GM19438 (cell line): ENCODE measurements around the gene TEX44.
A peak's percentile ranks its signal among the peaks of the same experiment; 100 is the strongest.

Source experiments
- ATAC-seq: cut with Tn5 transposase; IDR thresholded peaks from one replicate; pipeline ENCODE4 v1.9.1; 2021; ENCODE audit warnings: low read depth; ENCODE audit not compliant: unreplicated experiment

TEX44 gene

GRCh38 chr2:231627384-231628120, 34.9 kb downstream of the TEX44 start:
- ATAC-seq, result no peak

DNA sequence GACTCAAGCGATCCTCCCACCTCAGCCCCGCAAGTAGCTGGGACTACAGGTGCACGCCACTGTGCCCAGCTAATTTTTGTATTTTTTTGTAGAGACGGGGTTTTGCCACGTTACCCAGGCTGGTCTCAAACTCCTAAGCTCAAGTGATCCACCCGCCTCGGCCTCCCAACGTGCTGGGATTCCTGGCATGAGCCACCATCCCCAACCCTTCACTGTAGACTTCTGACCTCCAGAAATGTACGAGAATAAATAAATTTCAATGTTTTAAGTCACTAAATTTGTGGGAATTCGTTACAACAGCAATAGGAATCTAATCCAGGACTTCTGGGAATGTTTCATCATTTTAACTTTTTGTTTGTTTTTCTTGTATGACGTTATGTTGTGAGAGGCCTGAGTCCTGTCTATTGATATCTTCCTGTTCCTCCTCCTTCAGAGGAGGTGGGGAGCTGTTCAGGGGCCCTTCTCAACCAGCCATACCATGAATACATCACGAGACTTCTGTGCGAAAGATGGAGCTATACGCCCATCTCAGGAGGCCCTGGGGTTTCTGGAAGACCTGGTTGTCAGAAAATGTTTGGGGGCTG, 40.0 kb downstream of the TEX44 start:
- ATAC-seq, result no peak

GRCh38 chr2:231633241-231633976, 40.7 kb downstream of the TEX44 start:
- ATAC-seq, result no peak

GRCh38 chr2:231634412-231634811, 41.7 kb downstream of the TEX44 start:
- no peak for ATAC-seq

DNA sequence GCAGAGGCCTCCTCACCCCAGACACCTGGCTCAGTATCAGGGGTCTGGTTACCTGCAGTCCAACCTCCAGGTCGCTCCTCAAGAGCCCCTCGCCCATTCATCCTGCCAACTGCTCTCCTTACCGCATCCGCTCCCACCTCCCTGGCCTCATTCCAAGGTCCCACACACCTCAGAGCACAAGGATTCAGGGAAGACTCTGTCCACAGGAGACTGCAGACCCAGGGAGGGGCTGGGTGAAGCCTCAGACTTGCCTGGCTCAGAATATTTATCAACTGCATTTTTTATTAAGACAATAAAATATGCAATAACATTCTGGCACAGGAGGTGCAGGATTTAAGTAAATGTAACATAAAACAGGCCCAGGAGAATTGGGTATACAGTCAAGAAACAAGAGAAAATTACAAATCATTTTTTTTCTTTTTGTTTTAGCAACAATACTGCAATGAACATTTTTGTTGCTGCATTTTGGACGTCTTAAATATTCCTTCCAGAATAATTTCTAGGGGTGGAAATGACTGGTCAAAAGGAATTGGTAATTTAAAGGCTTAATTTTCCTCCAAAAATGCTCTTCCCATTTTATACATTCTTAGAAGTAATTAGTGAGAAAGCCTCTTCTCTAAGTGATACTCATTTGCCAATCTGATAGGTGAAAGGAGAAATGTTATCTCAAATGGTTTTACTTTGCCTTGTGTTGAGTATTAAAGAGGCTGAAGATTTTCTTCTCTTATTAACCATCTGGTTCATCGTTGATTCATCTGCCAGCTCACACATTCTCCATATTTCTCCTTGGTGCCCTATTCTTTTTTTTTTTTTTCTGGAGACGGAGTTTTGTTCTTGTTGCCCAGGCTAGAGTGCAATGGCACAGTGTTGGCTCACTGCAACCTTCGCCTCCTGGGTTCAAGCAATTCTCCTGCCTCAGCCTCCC, 42.5 kb downstream of the TEX44 start:
- no peak for ATAC-seq

DNA sequence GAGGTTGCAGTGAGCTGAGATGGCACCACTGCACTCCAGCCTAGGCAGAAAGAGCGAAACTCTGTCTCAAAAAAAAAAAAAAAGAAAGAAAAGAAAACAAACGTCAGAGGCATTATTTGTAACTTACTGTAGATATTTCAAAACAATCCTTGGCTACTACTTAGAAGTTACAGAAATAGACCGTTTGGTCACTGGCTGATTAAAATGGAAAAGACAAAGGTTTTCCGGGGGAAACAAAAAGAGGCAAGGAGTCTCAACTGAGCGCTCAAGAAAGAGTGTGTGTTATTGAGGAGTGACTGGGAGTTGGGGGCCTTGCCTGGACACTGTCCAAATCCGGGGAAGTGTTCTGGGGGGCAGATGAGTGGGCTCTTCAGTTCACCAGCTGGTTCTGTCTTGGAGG, 47.6 kb downstream of the TEX44 start:
- no peak for ATAC-seq

GRCh38 chr2:231640641-231641111, 48.0 kb downstream of the TEX44 start:
- no peak for ATAC-seq

DNA sequence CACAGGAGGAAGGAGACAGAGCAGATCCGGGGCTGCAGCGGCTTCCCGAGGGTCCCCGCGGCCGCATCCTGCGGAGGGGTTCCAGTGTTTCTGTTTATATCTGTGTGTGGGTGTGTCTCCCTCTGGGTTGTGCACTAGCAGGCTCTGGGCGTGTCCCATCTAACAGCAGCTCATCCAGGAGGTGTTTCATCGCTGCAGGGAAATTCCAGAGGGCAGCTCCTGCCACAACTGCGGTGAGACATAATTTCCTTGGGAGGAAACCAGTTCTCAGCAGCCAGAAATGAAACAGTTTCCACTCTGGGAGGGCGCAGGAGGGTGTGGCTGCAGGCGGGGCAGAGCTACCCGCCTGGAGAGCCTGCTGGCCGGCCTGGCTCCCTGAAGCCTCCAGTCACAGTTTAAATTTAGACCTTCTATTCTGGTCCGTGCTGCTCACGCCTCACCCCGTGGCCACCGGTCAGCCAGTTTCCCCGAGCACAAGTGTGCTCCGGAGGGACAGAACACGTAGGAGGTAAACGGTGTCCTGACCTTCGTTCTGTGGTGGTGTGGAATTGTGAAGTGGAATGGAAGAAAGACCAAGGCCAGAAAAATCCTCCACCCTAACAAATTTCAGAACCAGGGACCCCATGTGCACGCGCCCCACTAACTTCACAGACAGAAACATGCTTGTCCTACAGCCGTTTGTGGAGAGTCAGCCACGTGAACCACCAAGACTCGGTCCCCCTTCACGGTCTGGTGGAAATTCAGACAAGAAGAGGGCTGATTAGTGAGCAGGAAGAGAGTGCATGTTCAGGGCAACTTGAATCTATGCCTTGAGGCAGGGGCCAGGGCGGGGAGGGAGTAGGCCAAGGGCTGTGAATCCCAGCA, 50.2 kb downstream of the TEX44 start:
- peak; percentile 79 for ATAC-seq

DNA sequence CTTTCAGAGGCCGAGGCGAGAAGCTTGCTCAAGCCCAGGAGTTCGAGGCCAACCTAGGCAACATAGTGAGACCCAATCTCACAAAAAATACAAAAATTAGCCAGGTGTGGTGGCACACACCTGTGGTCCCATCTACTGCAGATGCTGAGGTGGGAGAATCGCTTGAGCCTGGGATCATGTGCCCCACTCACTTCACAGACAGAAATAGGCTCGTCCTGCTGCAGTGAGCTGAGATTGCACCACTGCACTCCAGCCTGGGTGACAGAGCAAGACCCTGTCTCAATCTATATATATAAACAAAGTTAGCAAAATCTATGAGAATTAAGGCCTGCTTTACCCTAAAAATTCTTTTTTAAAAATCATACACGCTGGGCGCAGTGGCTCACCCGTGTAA, 50.8 kb downstream of the TEX44 start:
- no peak for ATAC-seq
